ENCODE results near the gene PPP1R9A.

Gene PPP1R9A

DNA sequence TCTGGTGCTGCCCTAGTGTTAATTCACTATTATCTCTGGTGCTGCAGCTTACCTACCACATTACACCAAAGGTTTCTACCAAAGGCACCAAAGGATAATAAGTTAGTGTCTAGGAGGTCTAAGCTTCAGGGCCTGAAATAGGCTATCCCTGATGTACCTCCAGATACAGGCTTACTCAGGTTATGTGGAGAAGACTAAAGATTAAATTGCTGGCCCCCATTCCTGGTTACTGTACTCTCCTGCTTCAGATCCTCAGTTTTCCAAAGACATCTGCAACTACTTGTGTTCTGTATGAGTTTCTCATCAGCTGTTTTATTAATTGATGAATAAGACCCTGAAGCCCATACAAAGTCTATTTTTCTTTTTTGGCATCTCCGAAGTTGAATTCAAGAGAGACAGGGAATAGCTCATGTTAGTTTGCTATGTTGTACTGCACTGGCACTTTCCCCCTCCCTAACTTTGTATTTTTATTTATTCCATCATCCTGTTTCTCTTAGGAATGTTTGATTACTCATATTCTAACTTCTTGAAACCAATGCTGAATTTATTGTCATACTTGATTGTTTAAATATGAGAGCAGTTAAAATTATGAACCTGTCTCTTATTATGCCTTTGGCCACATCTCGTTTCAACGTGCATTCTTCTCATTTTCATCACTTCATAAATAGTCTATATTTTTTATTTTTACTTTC lies 331.0 kb downstream of the PPP1R9A start:
- Histone ChIP-seq H4K20me1 (ENCODE audit: control insufficient read depth, insufficient read depth, low read depth, low read length) (no peaks in the 10 kb centered on the region), H3K27me3 (ENCODE audit: control insufficient read depth, low read length) (no peaks in the 10 kb centered on the region), H3K36me3 (ENCODE audit: control insufficient read depth, low read length) (no peaks in the 10 kb centered on the region), H3K9me2 (replicated peaks; ENCODE audit: control insufficient read depth, low read length) (no peaks in the 10 kb centered on the region), H3K4me2 (ENCODE audit: low read length) (no peak overlapping the region), H3K79me2 (ENCODE audit: control insufficient read depth, low read length) (no peaks in the 10 kb centered on the region), H3F3A (ENCODE audit: control insufficient read depth, insufficient read depth) (no peaks in the 10 kb centered on the region), H3K9me3 (ENCODE audit: control insufficient read depth, insufficient read depth, low read length) (no peaks in the 10 kb centered on the region), H3K27ac (ENCODE audit: low read depth, low read length) (no peak overlapping the region), H3K4me3 (ENCODE audit: low read length) (no peak overlapping the region), H3K4me1 (ENCODE audit: control insufficient read depth, low read length) (no peaks in the 10 kb centered on the region)
- TF ChIP-seq EZH2phosphoT487 (IDR thresholded peaks at IDR 0.05; ENCODE audit: borderline replicate concordance, low read length) = no peak
- TF ChIP-seq, protein P1, sequence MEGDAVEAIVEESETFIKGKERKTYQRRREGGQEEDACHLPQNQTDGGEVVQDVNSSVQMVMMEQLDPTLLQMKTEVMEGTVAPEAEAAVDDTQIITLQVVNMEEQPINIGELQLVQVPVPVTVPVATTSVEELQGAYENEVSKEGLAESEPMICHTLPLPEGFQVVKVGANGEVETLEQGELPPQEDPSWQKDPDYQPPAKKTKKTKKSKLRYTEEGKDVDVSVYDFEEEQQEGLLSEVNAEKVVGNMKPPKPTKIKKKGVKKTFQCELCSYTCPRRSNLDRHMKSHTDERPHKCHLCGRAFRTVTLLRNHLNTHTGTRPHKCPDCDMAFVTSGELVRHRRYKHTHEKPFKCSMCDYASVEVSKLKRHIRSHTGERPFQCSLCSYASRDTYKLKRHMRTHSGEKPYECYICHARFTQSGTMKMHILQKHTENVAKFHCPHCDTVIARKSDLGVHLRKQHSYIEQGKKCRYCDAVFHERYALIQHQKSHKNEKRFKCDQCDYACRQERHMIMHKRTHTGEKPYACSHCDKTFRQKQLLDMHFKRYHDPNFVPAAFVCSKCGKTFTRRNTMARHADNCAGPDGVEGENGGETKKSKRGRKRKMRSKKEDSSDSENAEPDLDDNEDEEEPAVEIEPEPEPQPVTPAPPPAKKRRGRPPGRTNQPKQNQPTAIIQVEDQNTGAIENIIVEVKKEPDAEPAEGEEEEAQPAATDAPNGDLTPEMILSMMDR (IDR thresholded peaks at IDR 0.05; ENCODE audit: low read depth, low read length, poor library complexity, severe bottlenecking) = no peak

DNA sequence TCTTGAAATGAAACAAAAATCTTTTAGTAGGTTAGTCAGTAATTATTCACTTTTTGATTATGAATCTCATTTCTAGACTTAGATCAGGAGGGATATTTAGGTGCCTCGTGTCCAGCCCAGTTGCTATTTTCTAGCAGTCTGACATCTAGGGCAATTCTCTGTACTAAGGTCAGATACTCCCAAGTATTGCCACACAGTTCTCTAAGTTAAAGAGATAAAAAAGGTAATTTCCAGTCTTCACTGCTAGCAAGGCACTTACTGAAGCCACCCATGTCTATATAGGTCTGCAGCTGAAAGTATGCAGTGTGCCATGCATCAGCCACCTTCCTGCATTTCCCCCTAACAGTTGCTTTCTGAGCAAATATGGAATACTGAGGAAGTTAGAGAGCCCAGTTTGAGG lies 333.5 kb downstream of the PPP1R9A start:
- H3K36me3 ChIP-seq (ENCODE audit: control insufficient read depth, low read length) = no peaks in the 10 kb centered on the region
- H3K27me3 ChIP-seq (ENCODE audit: control insufficient read depth, low read length) = no peaks in the 10 kb centered on the region

DNA sequence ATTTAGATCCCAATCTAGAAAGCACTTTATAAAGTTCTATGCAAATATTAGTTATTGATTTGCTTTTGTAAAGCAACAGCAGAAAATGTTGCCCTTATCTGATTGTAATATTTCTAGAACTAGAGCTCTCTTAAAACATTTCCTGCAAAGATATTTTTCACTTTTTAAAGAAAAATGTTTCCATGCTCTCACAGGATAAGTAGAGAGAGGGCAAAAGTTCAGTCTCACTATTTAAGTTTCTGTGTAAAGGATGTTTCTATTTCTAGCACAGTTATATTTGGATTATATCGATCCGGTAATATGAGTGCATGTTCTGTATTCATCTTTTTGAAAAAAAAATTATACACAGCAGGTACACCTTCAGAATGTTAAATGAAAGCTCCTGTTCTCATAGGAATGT lies 334.9 kb downstream of the PPP1R9A start:
- Histone ChIP-seq H3K4me2 (ENCODE audit: low read length) (no peak overlapping the region), H3K4me1 (ENCODE audit: control insufficient read depth, low read length) (no peaks in the 10 kb centered on the region), H3K4me3 (ENCODE audit: low read length) (no peak overlapping the region), H3K27ac (ENCODE audit: low read depth, low read length) (no peak overlapping the region), H4K20me1 (ENCODE audit: control insufficient read depth, insufficient read depth, low read depth, low read length) (no peaks in the 10 kb centered on the region), H3F3A (ENCODE audit: control insufficient read depth, insufficient read depth) (no peaks in the 10 kb centered on the region), H3K9me2 (replicated peaks; ENCODE audit: control insufficient read depth, low read length) (no peaks in the 10 kb centered on the region), H3K36me3 (ENCODE audit: control insufficient read depth, low read length) (no peaks in the 10 kb centered on the region), H3K79me2 (ENCODE audit: control insufficient read depth, low read length) (no peaks in the 10 kb centered on the region), H3K27me3 (ENCODE audit: control insufficient read depth, low read length) (no peaks in the 10 kb centered on the region), H3K9me3 (ENCODE audit: control insufficient read depth, insufficient read depth, low read length) (no peaks in the 10 kb centered on the region)
- no peak for TF ChIP-seq EZH2phosphoT487 (IDR thresholded peaks at IDR 0.05; ENCODE audit: borderline replicate concordance, low read length)
- TF ChIP-seq, protein P1 (IDR thresholded peaks at IDR 0.05; ENCODE audit: low read depth, low read length, poor library complexity, severe bottlenecking) = no peak

More for the DNA sequence above, 333.5 kb downstream of the PPP1R9A start:
- Histone ChIP-seq H3K79me2 (ENCODE audit: control insufficient read depth, low read length) (no peaks in the 10 kb centered on the region), H3K9me2 (replicated peaks; ENCODE audit: control insufficient read depth, low read length) (no peaks in the 10 kb centered on the region), H3K4me1 (ENCODE audit: control insufficient read depth, low read length) (no peaks in the 10 kb centered on the region), H3K4me3 (ENCODE audit: low read length) (no peak overlapping the region), H3F3A (ENCODE audit: control insufficient read depth, insufficient read depth) (no peaks in the 10 kb centered on the region), H3K4me2 (ENCODE audit: low read length) (no peak overlapping the region), H4K20me1 (ENCODE audit: control insufficient read depth, insufficient read depth, low read depth, low read length) (no peaks in the 10 kb centered on the region), H3K27ac (ENCODE audit: low read depth, low read length) (no peak overlapping the region), H3K9me3 (ENCODE audit: control insufficient read depth, insufficient read depth, low read length) (no peaks in the 10 kb centered on the region)
- no peak for TF ChIP-seq EZH2phosphoT487 (IDR thresholded peaks at IDR 0.05; ENCODE audit: borderline replicate concordance, low read length)
- TF ChIP-seq, protein P1 (IDR thresholded peaks at IDR 0.05; ENCODE audit: low read depth, low read length, poor library complexity, severe bottlenecking) = no peak

Measured in DOHH2 (cell line).